ENCODE measurements around the gene TALDO1.

The TALDO1 gene

DNA sequence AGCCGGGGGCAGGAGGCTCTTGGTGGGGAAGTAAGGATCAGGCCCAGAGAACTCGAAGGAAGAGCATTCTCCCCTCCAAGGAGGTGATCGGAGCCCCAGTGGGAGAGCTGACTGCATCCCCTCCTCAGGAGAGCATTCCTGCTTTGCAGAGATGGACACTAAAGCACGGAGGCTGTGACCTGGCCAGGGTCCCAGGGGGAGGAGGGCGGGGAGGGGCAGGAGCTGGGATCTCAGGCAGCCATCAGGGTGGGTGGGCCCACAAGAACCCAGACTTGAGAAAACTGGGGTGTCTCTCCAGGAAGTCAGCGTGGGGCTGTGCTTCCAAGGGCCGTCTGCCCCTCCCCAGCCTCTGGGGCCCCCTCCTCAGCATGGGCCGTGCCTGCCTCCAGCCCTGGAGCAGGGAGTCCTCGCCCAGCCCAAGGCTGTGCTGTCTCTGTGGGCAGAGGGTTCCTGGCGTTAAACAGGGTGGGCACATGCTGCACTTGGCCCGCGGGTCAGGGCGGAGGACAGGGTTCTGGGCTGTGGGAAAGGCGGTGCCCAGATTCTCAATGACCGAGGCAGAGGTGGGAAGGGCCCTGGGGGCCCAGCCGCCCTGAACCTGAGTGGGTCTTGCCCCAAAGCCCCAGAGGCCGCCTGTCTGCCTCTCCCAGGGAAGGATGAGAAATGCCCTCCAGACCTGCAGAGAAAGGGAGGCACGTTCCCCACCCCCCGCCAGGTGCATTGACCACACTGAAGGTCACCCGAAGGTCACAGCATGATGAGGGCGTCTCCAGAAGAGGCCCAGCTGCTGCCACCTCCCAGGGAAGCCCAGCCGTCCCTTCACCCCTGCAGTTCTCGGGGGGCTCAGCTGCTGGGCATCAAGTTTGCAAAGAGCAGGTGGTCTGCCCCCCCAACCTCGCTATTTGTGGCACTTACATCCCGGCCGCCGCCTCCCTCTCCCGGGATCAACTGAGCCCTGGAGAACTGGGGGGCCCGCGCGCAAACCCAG lies 42.0 kb downstream of the TALDO1 start:
- Histone ChIP-seq H3K36me3 (ENCODE audit: insufficient read depth, low read length) (no peaks in the 10 kb centered on the region), H3K9ac (ENCODE audit: low read depth, low read length) (no peak overlapping the region), H3K4me1 (ENCODE audit: insufficient read depth, low read length) (peaks cover 7% of the 10 kb centered on the region; the same call in 1 of the 2 replicates), H3K9me3 (ENCODE audit: control insufficient read depth, insufficient read depth, low read length) (no peaks in the 10 kb centered on the region)

DNA sequence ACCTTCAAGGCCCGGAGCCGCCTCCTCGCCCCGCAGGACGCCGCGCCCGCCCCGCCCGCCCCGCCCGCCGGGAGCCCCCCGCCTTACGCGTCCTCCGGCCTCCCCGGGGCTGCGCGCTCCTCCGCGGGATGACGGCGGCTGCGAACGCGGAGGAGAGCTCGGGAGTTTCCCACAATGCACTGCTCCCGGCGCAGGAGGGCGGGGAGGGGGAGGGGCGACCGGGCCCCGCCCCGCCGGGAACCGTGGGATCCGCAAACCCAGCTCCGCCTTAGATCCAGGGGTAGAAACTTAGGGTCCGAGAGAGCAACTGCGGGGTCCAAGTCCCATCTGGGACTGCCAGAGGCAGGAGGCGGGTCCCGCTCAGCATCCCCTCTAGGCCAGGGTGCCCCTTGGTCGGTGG lies 42.7 kb downstream of the TALDO1 start, which contains the start of gene CEND1:
CEND1 (minus strand) TSS at position 148 of the 400 bp plus-strand sequence. CDS start 1,514 bp downstream, outside the sequence.
- no peaks in the 10 kb centered on the region for H3K36me3 ChIP-seq (ENCODE audit: insufficient read depth, low read length)
- no peaks in the 10 kb centered on the region for H3K9me3 ChIP-seq (ENCODE audit: control insufficient read depth, insufficient read depth, low read length)
- H3K4me1 ChIP-seq (ENCODE audit: insufficient read depth, low read length): peaks cover 7% of the 10 kb centered on the region; the same call in 1 of the 2 replicates
- no peak within 1 kb of the TSS for H3K9ac ChIP-seq (ENCODE audit: low read depth, low read length)

DNA sequence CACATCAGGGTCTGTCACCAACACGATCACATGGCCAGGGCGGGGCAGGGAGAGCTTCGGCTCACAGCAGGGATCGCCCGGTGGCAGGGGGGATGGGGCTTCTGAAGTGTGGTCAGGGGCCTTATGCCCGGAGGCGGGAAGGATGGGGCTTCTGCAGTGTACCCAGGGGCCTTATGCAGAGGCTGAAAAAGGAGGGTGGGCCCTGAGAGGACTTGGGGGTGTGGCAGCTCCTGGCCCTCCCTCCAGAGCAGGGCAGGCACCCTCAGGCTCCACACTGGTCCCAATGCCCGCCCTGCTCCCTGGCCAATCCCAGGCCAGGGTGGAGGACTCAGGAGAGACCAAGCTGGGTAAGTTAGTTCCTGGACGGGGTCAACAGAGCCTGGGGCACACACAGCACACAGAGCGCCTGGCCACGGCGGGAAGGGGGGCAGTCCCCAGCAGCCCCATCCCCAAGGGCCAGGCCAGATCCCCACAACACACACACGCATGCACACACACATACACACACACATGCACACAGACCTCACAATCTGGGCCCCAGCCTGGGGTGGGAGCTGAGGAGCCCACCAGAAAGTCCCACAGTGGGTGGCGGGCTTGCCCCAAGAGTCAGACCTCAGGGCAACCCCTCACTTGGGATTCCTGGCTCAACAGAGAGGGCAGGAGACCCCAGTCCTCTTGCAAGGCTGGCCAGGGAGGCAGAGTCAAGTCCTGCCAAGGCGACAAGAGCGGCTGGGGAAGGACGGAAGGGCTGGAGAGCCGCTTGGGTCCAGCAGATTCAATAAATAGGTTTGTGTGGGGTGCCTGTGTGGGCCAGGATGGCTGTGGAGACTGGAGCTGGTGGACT lies 43.7 kb downstream of the TALDO1 start:
- peaks cover 7% of the 10 kb centered on the region; the same call in 1 of the 2 replicates for H3K4me1 ChIP-seq (ENCODE audit: insufficient read depth, low read length)
- H3K9me3 ChIP-seq (ENCODE audit: control insufficient read depth, insufficient read depth, low read length): no peaks in the 10 kb centered on the region
- no peak overlapping the region for H3K9ac ChIP-seq (ENCODE audit: low read depth, low read length)
- no peaks in the 10 kb centered on the region for H3K36me3 ChIP-seq (ENCODE audit: insufficient read depth, low read length)

DNA sequence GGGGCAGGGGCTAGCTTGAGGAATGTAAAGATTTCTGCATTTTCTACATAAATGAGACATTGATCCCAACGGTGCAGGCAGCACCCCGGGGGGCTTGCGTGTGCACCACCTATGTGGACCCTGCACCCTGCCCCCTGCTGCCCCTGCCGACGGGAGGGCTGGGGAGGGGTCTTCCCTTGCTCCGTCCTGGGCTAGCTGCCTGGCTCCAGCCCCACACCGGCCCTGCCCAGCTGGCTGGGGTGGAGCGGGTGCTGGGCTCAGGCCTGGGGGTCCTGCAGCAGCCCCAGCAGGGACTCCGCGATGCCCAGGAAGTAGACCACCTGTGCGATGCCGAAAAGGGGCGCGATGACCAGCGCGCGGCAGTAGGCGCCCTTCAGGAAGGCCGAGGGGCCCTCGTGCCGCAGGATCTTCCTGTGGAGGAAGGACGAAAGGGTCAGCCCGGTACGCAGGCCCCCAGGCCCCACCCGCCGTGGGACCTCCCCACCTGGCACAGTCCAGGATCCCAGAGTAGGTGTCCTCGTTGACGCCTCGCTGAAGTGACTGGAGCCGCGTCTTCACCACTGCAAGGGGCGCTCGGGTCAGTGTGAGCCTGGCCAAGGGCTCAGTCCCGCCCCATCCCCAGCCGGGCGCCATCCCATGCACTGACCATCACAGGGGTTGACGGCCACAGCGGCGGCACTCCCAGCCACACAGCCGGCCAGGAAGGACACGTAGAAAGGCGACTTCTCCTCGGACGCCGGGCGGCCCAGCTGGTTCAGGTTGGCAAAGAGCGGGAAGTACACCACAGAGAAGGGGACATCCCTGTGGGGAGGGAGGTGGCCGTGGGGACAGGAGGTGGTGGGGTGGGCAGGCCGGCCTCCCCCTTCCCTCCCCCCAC lies 44.6 kb downstream of the TALDO1 start:
- H3K9me3 ChIP-seq (ENCODE audit: control insufficient read depth, insufficient read depth, low read length): no peaks in the 10 kb centered on the region
- H3K9ac ChIP-seq (ENCODE audit: low read depth, low read length): no peak overlapping the region
- peaks cover 12% of the 10 kb centered on the region for H3K4me1 ChIP-seq (ENCODE audit: insufficient read depth, low read length)
- no peaks in the 10 kb centered on the region for H3K36me3 ChIP-seq (ENCODE audit: insufficient read depth, low read length)

DNA sequence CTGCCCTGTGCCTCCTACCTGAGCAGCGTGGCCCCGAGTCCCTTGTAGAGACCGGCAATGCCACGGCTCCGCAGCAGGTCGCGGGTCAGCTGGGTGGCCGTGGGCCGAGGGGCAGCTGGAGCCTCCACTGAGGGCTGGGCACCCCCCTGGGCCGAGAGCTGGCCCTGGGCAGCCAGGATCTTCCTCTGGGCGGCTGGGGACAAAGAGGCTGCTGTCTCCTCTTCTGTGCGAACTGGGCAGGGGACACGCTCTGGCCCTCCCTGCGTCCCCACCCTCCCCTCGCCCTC lies 45.2 kb downstream of the TALDO1 start:
- peaks cover 12% of the 10 kb centered on the region for H3K4me1 ChIP-seq (ENCODE audit: insufficient read depth, low read length)
- H3K36me3 ChIP-seq (ENCODE audit: insufficient read depth, low read length): no peaks in the 10 kb centered on the region

DNA sequence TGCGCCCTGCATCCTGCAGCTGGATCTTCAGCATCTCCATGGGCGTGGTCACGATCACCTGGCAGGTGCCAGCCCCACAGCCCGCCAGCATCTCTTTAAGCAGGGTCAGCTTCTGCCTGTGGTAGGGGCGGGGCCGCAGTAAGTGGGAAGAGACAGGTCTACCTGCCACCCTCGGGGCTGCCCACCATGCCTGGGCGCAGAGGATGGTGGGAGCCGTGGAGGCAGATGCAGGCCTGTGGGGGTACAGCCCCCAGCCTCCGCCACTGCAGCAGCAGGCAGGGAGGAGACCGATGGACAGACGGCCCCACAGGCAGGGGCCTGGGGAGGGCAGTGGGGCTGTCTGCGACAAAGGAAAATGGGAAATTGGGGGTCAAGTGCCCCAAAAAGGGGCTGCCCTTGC lies 45.6 kb downstream of the TALDO1 start:
- Histone ChIP-seq H3K36me3 (ENCODE audit: insufficient read depth, low read length) (no peaks in the 10 kb centered on the region), H3K9me3 (ENCODE audit: control insufficient read depth, insufficient read depth, low read length) (no peaks in the 10 kb centered on the region), H3K9ac (ENCODE audit: low read depth, low read length) (no peak overlapping the region), H3K4me1 (ENCODE audit: insufficient read depth, low read length) (peaks cover 12% of the 10 kb centered on the region)

More for the DNA sequence above, 45.2 kb downstream of the TALDO1 start:
- no peak overlapping the region for H3K9ac ChIP-seq (ENCODE audit: low read depth, low read length)
- no peaks in the 10 kb centered on the region for H3K9me3 ChIP-seq (ENCODE audit: control insufficient read depth, insufficient read depth, low read length)

DNA sequence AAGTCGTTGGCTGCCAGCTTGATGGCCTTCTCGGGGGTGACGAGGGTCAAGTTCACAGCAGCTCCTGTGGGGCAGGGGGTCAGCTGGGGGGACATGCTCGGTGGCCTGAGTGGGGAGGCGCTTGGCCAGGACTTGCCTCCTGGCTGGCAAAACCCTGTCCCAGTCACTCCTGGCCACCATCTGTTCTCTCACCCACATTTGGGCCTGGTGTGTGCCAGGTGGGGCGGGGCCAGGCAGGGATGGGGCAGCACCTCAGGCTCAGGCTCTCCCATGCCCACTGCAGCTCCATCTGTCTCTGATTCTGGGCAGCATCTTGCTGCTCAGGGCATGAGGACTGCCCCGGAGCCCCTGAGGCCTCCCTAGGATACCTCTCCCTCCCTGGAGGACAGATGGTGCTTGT lies 46.3 kb downstream of the TALDO1 start:
- H3K9me3 ChIP-seq (ENCODE audit: control insufficient read depth, insufficient read depth, low read length): no peaks in the 10 kb centered on the region

DNA sequence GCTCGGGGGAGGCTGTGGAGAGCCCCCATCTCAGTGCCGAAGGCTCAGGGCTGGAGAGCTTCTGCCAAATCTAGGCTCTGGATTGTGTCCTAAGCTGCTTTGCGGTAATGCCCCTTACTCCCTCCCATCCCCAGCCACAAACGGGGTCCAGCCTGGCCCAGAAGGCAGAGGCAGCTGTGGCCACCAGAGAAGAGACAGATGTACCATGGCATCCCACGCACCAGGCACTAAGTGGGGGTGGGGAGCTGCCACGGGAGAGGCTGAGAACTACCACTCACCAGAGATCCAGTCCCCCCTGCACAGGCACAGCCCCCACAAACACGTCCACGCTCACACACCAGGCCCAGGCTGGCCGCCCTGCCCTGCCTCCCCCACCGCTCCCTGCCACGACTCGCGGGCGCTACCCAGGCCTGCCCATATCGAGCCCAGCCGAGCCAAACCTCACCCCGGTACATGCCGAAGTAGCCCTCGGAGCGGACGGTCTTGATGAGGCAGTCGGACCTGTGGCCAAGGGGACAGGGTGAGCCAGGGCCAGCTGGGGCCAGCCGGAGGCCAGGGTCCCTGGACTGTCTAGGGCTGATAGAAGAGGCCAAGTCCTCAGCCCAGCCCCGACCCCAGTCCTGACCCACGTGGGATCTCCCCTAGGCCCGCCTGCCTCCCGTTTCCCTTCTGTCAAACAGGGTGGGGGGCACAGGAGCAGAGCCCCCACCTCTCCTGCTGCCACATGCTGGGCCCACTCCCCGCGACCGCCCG lies 46.9 kb downstream of the TALDO1 start:
- Histone ChIP-seq H3K36me3 (ENCODE audit: insufficient read depth, low read length) (no peaks in the 10 kb centered on the region), H3K4me1 (ENCODE audit: insufficient read depth, low read length) (peaks cover 12% of the 10 kb centered on the region), H3K9ac (ENCODE audit: low read depth, low read length) (no peak overlapping the region)

More for the DNA sequence above, 46.3 kb downstream of the TALDO1 start:
- no peaks in the 10 kb centered on the region for H3K36me3 ChIP-seq (ENCODE audit: insufficient read depth, low read length)
- peaks cover 12% of the 10 kb centered on the region for H3K4me1 ChIP-seq (ENCODE audit: insufficient read depth, low read length)
- H3K9ac ChIP-seq (ENCODE audit: low read depth, low read length): no peak overlapping the region

DNA sequence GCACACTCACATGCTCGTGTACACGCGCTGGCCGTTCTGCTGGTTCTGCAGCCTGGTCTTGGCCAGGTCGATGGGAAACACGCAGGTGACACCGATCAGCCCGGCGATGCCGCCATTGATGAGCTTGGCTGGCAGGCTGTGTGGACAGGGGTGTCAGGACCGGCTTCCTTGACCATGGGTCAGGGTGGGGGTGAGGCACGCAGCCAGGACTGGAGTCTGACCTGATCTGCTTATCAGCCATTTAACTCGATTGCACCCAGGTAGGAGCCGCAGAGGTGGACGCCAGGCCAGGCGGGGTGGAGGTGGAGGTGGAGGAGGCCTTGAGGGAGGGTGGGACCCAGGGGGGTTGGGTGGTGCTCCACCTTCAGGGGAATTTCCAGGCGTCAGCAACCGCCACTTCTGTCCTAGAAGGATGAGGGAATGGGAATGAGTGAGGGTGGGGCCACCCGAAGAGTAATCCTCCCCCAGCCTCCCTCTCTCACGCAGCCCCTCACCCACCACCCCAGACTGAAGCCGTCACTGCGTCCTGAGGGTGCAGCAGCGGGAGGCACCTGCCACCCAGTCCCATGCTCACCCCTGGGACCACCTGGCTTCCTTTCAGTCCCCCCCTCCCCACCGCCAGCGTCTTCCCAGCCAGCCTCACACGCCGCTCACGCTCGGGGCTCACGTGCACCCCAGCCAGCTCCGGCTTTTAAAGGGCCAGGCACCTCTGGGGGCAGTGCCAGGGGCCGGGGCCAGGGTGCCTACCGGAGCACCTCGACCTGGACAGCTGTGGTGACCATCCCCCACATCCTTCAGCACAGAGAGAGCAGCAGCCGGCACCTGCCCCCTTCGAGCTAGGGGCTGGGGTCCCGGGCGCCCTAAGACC lies 47.7 kb downstream of the TALDO1 start:
- H3K9ac ChIP-seq (ENCODE audit: low read depth, low read length): peak overlapping the region; percentile 25; the same call in 1 of the 2 replicates
- H3K4me1 ChIP-seq (ENCODE audit: insufficient read depth, low read length): peaks cover 12% of the 10 kb centered on the region
- H3K36me3 ChIP-seq (ENCODE audit: insufficient read depth, low read length): no peaks in the 10 kb centered on the region
- no peaks in the 10 kb centered on the region for H3K9me3 ChIP-seq (ENCODE audit: control insufficient read depth, insufficient read depth, low read length)

More for the DNA sequence above, 46.9 kb downstream of the TALDO1 start:
- no peaks in the 10 kb centered on the region for H3K9me3 ChIP-seq (ENCODE audit: control insufficient read depth, insufficient read depth, low read length)

DNA sequence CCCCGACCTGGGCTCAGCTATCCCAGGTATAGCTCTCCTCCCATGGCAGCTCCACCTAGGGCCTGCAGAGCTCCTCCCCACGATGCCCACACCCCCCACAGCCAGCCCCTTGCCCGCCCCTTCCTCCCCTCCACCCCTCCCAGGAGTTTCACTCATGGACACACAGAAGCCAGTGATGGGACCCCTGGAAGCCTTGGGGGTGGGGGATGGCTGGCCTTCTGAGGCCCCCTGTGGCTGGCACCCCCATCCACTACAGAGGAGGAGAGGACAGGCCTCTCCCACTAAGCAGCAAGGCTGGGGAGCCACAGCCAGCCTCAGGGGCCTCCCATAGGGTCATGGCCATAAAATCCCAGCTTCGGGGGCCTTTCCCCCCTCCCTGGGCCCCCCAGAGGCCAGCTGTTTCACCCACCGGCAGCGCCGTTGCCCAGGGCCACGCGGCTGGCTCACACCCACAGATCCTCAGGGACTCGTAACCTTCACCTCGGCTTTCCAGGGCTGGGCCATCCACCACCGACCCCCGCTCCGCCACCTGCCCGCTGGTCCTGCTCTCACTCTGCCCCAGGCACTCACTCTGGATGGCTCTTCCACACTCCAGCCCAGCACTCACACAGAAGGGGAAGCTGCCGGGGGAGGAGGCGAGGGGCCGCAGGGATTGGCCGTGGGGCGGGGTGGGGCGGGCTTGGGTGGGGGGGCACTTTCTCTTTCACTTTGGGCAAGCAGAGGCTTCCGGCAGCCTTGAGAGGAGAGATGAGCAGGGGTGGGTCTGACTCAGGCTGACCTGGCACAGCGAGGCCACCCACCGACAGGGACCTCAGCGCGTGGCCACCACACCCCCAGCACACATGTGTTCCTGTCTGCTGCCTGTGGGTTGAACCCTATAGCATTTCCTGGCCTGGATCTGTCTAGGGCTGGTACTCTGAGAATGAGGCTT lies 48.6 kb downstream of the TALDO1 start:
- Histone ChIP-seq H3K9me3 (ENCODE audit: control insufficient read depth, insufficient read depth, low read length) (no peaks in the 10 kb centered on the region), H3K4me1 (ENCODE audit: insufficient read depth, low read length) (peaks cover 9% of the 10 kb centered on the region), H3K9ac (ENCODE audit: low read depth, low read length) (peak overlapping the region; percentile 76), H3K36me3 (ENCODE audit: insufficient read depth, low read length) (no peaks in the 10 kb centered on the region)

DNA sequence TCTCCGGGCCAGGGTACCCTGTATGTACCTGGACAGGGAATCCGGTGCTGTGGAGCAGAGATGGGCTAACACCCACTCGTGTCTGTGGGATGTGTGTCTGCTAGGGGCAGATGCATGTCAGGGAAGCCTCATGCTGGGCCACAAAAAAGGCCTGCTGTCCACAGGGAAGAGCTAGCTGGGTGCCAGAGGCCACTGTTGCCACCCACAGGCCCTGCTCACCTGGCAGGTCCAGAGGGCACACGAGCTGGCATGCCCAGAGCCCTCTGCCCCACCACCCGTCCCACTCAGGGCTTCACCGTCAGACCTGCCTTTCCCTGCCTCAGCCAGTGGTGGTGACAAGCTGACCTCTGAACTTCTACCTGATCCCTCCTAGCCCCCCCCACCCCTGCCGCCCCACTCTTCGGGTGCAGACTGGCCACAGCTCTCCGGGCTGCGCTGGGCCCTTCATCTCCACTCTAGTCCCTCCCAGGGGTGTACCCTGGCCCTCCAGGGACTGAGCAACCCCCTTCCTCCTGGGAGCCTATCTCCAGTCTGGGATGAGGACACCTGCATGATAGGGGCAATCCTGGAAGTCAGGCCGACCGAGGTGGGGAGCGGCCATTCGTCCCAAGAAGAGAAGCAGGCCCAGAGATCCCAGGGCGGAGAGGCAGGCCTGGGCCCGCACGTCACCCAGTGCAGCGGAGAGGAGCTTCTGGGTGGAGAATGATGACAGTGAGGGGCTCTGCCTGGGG lies 49.5 kb downstream of the TALDO1 start:
- no peaks in the 10 kb centered on the region for H3K9me3 ChIP-seq (ENCODE audit: control insufficient read depth, insufficient read depth, low read length)
- H3K36me3 ChIP-seq (ENCODE audit: insufficient read depth, low read length): peaks cover 4% of the 10 kb centered on the region; the same call in 1 of the 2 replicates
- H3K4me1 ChIP-seq (ENCODE audit: insufficient read depth, low read length): peaks cover 5% of the 10 kb centered on the region
- H3K9ac ChIP-seq (ENCODE audit: low read depth, low read length): peak overlapping the region; percentile 76; the same call in 1 of the 2 replicates

All from ES-I3 (cell line).